GM19372 (cell line): ENCODE results near the gene ORC6.
"Not testable (repeated sequence)": the region's sequence is repeated elsewhere in the genome, so short reads cannot be mapped to it uniquely, and the experiment has no call there.

Experiments
- ATAC-seq: cut with Tn5 transposase; IDR thresholded peaks from one replicate; pipeline ENCODE4 v1.9.1; 2021; ENCODE audit warnings: mild to moderate bottlenecking, low read depth, moderate library complexity; ENCODE audit not compliant: unreplicated experiment

The ORC6 gene, protein sequence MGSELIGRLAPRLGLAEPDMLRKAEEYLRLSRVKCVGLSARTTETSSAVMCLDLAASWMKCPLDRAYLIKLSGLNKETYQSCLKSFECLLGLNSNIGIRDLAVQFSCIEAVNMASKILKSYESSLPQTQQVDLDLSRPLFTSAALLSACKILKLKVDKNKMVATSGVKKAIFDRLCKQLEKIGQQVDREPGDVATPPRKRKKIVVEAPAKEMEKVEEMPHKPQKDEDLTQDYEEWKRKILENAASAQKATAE

DNA sequence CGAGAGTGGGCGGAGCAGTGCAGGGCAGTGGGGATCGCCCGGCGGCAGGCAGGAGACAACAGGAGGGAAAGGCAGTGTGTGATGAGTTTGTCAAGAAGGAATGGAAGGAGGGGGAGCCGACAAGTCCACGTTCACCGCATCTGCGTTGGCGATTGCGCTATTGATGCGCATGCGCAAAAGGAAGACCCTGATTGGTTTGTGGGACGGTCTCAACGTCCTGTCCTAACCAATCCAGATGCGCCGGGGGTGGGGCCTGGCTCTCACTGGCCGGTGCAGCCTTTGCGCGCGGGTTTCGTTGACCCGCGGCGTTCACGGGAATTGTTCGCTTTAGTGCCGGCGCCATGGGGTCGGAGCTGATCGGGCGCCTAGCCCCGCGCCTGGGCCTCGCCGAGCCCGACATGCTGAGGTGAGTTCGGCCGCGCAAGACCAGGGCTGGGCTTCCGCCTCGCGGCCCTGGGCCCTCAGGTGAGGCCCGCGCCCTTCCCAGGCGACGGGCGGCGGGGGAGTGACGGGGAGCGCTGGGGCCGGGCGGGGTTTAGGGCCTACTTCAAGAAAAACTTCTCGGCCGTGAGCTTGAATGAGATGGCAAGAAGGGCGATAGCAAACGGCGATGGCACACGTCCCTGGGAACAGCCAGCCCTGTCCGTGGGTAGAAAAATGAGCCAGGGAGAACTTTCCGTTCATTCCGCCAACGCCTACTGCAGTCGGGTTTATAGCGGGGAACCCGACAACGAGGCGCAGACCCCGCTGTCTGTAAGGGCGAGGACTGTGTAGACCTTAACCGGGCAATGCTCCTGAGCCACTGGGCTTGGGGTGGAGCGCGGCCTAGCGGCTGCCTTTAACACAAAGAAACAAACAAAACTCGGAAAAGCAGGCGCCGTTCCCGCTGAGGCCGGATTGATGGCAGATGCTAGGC lies at the start of gene ORC6:
TSS of gene ORC6 (plus strand) at position 295 of the 916 bp plus-strand sequence. CDS start at position 342, 47 bp downstream.
- ATAC-seq: peak; percentile 64

DNA sequence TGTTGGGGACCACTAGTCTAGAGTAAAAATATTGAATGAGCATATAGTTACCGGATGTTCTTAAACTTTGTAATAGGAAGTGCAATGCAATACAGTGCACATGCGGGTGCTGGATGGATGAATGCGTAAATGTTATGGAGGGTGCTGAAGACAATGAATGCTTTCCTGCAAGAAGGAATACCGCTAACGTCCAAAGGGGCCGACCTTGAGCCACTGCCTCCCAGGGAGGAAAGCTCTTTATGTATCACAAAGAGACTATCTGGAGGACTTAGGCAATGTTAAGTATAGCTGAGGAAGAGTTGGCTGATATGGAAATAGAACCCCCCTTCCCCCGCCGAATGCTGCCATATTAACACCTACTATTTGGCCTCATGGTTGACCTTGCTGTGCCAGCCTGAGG lies 40.8 kb upstream of the ORC6 start:
- ATAC-seq: no peak

DNA sequence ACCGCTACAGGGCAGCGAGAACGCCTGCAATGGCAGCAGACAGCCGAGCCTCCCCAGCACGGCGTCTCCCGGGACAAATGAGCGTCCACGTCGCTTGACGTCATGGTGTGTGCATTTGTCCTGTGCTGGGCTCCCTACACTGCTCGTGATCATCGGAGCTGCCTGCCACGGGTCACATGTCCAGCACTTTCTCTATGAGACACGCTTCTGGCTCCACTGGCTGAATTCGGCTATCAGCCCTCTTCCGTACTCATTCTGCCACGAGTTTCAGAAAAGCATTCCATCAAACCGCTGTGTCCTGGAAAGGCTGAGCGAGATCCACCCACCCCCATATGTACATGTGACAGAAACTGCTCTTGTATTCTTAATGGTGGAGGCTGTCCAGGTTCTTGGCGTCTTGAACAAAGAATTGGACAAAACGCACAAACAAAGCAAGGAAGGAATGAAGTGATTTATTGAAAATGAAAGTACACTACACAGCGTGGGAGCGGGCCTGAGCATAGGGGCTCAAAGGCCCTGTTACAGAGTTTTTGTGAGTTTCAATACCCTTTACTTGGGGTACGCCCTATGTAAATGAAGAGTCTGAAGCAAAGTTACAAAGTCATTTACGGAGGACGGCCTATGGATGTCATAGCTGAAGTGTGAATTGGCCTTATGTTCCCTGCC lies 39.7 kb upstream of the ORC6 start:
- no peak for ATAC-seq

DNA sequence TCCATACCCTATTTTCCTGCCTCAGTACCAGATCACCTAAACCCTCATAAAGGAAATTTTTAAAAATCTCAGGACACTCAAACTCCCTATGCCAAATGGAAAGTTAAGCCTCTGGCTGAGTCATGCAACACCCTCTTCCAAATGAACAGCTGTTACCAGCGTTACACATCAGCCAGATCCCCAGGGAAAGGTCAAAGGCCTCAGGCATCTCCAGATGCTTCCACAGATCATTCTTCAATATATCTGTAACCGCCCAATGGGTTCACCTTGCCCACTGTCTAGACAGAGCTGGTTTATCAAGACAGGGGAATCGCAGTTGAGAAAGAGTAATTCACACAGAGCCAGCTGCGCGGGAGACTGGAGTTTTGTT lies 39.2 kb upstream of the ORC6 start:
- ATAC-seq: no peak

DNA sequence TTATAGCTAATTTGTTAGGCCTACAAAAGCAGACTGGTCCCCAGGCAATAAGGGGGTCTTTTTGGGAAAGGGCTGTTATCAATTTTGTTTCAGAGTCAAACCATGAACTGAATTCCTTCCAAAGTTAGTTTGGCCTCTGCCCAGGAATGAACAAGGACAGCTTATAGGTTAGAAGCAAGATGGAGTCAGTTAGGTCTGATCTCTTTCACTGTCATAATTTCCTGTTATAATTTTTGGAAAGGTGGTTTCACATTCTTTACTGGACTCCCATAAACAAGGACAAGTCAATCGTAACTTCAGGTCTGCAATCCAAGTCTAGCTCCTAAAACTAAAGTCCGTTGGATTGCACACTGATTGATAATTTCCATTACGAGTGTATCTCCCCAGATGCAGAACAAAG lies 38.2 kb upstream of the ORC6 start:
- ATAC-seq: no peak

DNA sequence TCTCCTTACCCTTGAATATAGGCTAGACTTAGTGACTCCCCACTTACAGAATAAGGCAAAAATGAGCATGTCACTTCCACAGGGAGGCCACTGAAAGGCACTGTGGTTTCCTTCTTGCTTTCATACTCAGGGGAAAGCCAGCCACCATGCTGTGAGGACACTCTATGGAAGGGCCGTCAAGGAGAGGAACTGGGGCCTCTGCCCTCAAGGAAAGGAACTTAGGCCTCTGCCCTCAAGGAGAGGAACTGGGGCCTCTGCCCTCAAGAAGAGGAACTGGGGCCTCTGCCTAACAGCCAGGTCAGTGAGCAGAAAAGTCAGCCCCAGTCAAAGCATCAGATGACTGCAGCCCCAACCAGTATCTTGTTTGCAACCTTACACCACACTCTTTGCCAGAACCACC lies 30.5 kb upstream of the ORC6 start:
- ATAC-seq: peak; percentile 88

DNA sequence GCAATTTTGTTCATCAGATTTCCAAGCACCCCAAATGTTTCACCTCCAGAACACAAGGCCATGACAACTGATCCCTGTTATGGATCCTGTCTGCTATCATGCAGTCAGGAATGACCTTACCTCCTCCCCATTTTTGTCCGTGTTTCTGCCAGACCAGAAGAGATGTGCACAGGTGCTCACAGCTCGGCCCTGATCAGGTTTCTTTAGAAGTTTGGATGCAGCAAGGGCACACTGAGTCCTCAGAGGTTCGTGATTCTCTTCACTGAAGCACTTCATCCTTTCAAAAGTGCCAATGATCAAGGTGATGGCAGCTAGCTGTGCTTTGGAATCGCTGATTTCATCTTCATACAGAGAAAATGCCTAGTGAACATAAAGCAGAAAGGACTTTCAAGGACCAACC lies 27.3 kb upstream of the ORC6 start:
- no peak for ATAC-seq

DNA sequence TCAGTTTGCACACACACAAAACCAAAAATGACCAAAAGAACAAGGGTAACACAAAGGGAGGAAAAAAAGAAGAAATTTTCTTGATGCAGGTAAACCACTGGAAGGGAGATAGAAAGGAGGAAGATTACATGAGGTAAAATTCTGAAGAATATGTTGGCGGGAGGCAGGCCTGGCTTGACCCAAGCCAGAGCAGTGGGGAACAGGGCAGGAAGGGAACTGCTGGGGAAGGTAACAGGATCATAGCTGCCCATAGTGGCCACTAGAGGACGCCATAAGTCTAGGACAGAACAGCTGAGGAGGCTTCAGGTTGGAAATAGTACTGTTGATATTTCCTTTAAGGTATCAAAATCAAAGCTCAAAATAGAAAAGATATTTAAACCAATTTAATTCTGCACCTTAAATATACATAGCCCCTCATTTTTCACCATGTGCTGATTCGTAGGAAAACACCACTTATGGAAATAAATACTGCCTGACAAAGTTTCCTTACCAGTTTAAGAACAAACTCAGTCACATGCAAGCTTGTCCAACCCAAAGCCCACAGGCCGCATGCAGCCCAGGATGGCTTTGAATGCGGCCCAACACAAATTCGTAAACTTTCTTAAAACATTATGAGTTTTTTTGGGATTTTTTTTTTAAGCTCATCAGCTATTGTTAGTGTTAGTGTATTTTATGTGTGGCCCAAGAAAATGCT lies 16.0 kb upstream of the ORC6 start:
- ATAC-seq: no peak

DNA sequence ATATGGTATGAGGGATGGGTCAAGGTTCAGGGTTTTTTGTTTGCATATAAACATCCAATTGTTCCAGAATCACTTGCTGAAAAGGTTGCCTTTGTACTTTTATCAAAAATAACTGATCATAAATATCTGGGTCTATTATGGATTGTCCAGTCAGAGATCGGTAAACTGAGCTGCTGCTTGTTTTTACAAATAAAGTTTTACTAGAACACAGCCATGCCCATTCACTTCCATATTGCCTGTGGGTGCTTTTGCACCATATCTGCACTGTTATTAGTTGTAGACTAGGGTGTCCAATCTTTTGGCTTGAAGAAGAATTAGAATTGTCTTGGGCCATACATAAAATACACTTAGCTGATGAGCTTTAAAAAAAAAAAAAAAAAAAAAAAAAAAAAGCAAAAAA lies 11.5 kb upstream of the ORC6 start:
- ATAC-seq: not testable (repeated sequence)

DNA sequence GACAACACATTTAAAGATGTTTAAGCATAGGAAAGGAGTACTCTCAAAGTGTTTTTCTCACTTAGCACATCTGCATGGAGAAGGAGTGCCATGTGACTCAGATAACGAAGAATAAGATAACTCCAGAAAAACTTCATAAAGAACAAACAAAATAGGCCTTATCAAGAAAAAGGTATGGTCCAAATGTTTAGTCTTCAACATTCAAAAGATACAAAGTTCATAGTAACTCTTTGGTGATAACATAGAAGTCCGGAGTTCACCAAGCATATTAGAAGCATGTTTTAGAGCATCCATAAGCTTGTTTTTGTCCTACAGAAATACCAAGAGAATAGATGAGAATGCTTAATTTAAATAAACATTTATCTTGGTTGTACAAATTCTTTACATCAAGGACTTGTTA lies 7.6 kb upstream of the ORC6 start:
- ATAC-seq: not testable (repeated sequence)

DNA sequence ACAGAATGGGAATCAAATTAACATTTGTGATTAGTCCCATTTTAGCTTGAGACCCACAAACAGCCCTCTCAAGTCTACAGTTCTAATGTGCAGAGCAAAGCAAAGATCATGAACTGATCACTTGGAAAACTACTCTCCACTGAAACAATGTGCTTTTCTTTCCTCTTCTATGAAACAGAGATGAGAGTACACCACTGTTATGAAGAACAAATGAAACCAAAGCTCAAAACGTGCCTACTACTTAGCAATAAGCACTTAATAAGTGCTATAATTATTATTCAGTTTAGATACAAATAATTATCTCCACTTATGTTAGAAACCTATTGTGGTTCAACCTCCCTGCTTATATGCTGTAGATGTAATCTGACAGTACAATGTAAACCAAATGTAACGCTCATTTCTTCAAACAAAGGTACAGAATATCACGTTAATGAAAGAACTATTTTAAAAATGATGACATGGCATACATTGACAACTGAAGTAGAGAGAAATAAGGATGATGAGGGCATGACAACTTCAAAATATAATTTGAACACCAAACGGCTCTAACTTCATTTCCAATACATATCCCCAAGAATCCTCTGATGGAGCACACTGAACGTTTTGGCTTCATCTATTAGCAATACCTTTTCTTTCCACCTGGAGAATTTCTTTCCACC lies 2.5 kb upstream of the ORC6 start:
- ATAC-seq: no peak

DNA sequence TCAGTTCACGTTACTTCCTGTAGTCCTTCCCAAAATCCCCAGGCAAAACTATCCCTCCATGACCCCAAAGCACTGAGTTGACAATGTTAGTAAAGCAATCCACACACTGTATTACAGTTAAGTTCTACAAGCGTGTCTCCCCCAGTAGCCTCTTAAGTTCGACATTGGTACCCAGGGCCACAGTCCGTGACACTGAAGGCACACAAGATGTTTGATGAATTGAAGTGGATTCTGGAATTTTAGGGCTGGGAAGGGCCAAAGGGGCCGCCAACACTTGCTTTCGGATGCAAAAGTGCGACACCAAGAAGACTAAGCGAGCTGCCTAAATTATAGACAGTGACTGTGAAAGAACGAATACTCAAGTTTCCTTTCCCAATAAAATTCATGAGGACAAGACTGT lies 2.0 kb upstream of the ORC6 start:
- no peak for ATAC-seq

DNA sequence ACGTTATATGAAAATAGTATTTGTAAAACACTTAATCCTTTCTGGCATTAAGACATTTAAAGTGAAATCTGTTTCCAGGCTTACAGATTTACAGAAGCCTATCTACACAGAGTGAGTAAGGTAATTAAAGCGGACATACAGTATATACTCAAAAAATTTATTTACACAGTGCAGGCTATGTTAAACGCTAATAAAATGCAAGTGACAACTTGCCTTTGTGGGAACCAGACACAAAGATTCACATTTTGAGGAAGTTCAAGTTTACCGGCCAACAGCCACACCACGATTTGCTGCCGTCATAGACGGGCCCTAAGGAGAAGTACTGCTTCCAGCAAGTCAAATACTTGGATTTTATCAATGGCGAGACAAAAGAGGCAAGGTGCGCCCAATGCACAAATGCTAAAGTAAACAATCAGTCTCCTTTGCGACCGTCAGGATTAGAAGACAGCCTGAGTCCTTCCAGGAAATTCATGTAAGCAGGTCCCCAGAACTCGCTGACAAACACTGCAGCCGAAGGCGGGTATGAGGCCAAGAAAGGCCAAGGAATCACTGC lies 1.3 kb upstream of the ORC6 start:
- ATAC-seq: no peak

DNA sequence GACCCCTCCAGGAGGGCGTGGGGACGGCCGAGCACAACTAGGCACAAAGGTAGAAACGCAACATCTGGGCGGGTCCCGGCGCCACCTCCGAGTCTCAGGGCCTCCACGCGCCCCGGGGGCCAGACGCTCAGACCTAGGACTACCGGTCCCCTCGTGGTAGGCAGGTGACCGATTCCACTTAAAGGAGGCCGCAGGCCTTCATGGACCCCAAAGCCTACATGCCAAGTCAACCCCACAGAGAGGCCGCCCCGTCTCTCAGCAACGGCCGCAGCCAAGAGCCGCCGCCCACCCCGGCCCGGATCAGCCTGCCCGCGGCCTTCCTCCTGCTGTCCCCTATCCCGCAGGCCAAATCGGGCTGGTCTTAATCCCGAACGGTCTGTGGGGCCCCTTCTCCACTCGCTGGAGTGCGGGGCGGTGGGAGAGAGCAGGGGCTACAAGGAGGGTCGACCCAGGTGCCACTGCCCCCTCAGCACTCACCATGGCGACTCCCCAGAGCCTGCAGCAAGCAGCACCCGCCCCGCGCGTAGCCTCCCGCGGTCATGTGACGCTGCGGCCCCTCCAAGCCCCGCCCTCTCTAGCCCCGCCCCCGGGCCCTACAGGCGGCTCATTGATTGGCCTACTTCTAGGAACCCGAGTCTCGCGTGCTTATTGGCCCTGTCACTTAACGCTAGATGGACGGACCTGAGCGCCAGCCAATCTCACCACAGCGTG lies 650 bp upstream of the ORC6 start, which contains the start of gene VPS35:
TSS of gene VPS35 (minus strand) at position 525 of the 711 bp plus-strand sequence. CDS start at position 480, 45 bp downstream.
- peak; percentile 83 for ATAC-seq

DNA sequence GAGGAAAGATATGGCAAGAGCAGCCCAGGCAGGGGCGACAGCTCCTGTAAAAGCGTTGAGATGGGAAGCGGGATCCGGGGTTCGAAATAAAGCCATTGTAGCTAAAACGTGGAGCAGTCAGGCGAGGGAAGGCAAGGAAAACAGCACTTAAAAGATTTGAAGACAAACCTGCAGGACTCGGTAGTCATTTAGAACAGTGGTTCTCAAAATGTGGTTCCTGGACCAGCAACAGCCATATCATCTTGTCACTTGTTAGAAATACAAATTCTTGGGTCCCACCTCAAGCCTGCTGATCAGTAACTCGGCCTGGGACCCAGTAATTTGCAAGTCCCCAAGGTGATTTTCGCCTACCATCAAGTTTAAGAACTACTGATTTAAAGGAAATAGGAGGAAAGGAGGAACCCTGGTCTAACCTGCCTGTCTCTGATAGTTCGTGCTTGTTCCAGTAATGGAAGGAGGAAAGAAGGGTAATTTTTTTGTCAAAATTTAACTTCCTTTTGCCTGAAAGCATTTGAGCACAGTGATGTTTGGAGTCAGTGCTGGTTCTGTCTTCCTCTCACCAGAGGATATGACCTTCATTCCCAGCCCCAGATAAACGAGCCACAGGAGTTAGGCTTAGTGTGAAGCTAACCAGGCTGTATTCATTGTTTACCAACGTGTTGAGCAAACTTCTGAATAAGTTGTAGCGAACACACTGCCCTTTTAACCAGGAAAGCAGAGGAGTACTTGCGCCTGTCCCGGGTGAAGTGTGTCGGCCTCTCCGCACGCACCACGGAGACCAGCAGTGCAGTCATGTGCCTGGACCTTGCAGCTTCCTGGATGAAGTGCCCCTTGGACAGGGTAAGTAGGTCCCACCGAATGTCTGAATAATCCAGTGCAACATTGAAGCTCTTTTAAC lies 1.1 kb downstream of the ORC6 start:
- ATAC-seq: no peak

DNA sequence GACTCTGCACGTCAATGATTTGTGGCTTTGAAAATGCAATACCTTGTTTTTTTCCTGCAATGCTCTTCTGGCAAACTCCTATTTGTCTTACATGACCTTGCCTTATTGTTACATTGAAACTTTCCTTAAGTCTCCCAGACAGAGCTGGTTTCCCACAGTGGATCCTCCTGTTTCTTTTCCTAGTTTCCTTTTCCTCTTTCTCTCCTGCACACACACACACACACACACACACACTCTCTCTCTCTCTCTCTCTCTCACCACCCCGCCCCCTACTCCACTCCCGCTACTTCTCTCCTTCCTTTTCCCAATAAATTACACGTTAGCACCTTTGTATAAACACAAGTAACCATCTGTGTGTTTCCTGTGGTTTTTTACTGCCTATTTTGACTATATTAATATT lies 2.3 kb downstream of the ORC6 start:
- no peak for ATAC-seq

DNA sequence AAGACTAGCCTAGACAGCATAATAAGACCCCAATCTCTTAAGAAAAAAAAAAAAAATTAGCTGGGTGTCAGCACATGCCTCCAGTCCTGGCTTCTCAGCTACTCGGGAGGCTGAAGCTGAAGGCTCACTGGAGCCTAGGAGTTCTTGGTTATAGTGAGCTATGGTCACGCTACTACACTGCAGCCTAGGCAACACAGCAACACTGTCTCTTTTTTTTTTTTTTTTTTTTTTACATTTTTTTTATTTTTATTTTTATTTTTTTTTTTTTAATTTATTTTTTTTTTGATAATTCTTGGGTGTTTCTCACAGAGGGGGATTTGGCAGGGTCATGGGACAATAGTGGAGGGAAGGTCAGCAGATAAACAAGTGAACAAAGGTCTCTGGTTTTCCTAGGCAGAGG lies 4.1 kb downstream of the ORC6 start:
- ATAC-seq: no peak

DNA sequence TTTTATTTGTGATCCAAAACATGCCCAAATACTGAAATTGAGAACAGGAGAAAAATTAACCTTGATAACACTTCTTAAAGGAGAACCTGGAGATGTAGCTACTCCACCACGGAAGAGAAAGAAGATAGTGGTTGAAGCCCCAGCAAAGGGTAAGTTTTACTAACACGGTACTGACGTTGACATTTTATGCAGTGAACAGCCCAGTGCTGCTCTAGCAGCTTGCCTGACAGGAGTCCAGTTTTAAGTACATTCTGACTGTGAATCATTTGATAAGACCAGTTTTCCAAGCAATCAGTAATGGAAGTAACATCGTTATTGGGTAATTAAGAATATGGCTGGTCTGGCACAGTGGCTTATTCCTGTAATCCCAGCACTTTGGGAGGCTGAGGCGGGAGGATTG lies 6.5 kb downstream of the ORC6 start:
- ATAC-seq: no peak
